Stimulated activated CD8-positive, alpha-beta memory T cell treated with anti-CD3 and anti-CD28 coated beads, Interleukin-7, amount 100 ng/mL, for 1 hour (primary cell): ENCODE results near the gene CNOT4.
"Not testable (repeated sequence)": the region's sequence is repeated elsewhere in the genome, so short reads cannot be mapped to it uniquely, and the experiment has no call there.

Experiments used
- DNase-seq, 2 donors: peaks; one replicate each; pipeline ENCODE4 v3.0.0-alpha.2; 2020; ENCODE audit warnings: low read depth in 2 of 2

Gene CNOT4

GRCh38 chr7:135514856-135515255 lies 5.0 kb upstream of the CNOT4 start:
- DNase-seq: no peak

- no peak for DNase-seq
Measured at GRCh38 chr7:135512135-135512887, 2.4 kb upstream of the CNOT4 start.

- no peak for DNase-seq
Measured at GRCh38 chr7:135510592-135511183, 786 bp upstream of the CNOT4 start.

- DNase-seq: no peak
Measured at GRCh38 chr7:135509589-135509838, 388 bp downstream of the CNOT4 start.

DNA sequence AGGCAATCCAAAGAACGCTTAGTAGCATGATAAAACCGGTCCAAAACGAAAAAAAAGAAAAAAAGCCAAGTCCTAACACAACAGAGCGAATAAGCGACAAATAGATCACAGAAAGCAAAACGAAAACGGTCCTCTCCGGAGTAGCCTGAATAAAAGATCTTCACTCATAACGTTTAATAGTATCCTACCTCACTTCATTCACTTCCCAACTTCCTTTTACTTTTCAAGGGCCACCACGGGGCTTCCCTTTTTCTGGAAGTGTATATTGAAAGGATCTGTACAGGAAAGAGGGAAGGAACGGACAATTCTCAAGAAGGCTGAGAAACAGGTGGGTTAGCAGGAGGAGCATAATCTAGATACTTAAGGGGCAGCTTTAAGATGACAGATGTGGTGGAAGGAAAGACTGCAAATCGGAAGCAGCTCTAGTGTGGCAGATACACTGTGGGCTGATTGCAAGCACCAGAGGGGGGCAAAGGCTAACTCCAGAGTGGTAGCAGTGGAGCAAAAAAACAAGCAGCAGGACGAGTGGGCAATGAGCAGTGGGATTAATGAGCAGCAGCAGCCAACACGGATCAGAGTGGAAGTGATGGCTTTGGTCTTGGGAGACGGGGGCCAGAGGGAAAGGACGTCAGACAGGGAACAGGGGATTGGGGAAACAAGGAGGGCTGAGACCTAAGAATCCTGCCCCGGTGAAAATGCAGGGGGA lies 866 bp downstream of the CNOT4 start:
- DNase-seq: peak in 1 of 2 donors; percentile 2

- DNase-seq: no peak
Measured at GRCh38 chr7:135501402-135501801, 8.5 kb downstream of the CNOT4 start.

- DNase-seq: no peak
Measured at GRCh38 chr7:135499818-135500217, 10.1 kb downstream of the CNOT4 start.

DNA sequence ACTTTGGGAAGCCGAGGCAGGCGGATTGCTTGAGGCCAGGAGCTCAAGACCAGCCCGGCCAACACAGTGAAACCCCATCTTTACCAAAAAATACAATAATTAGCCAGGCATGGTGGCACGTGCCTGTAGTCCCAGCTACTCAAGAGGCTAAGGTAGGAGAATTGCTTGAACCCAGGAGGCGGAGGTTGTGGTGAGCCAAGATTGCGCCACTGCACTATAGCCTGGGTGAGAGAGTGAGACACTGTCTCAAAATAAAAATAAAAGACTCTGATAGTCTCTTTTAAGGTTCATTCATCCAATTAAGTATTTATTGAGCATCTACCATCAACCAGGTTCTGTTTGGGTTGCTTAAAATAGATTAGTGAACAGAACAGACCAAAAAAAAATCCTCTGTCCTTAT lies 12.7 kb downstream of the CNOT4 start:
- not testable (repeated sequence) for DNase-seq

- no peak for DNase-seq
Measured at GRCh38 chr7:135493362-135493761, 16.5 kb downstream of the CNOT4 start.

DNA sequence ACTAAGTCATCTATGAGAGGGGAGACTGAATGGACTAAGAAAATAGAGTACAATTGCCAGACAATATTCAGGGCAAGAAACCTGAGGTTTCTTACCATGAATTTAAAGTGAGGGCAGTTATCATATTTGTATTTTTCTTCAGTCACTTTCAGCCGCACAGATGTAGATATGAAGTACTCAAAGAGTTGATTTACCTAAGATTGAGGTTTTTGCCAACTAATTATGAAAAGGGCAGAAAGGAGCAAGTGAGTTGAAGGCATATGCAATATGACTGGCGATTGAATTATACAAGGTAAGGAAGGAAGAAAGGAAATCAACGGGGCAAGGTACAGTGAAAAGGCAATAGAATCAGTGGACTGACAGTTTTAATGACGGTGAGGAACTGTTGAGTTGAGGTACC lies 17.8 kb downstream of the CNOT4 start:
- DNase-seq: no peak

DNA sequence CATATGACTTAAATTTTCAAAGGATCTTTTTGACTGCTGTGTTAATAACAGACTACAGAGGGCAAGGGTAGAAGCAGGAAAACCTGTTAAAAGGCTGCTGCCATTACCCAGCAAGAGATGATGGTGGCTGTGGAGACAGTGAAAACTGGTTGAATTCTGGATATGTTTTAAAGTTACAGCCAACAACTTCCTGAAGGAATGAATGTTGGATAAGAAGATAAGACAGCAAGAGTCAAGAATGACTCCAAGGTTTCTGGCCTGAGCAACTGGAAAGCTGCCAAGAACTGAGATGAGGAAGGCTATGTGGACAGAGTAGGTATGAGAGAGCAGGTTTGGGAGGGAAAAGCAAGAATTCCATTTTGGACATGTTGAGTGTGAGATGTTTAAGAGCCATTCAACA lies 19.1 kb downstream of the CNOT4 start:
- DNase-seq: no peak

DNA sequence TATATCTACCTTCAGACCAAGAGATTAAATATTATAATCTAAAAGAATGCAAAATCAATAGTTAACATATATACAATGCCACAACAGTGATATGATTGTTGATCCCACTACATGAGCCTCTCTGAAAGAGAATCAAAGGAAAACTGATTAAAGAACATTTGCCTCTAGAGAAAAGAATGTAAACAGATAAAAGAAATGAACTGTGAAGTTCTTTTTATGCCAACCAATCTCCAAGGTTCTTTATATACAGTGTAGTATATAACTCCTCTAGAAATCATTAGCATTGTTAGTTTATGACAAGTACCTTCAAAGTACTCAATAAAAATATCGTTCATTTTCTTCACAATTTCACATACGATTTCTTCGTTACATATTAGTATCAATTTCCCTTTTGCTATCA lies 20.1 kb downstream of the CNOT4 start:
- DNase-seq: no peak

GRCh38 chr7:135486261-135486920 lies 23.5 kb downstream of the CNOT4 start:
- DNase-seq: no peak

DNA sequence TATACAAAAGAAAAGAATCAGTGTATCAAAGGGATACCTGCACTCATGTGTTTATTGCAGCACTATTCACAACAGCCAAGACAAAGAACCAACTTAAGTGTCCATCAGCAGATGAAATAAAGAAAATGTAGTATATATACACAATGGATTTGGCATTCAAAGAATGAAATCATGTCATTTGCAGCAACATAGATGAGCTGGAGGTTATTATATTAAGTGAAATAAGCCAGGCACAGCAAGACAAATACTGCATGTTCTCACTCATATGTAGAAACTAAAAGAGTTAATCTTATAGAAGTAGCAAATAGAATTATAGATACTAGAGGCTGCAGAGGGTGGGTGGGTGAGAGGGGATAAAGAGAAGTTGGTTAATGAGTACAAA lies 28.3 kb downstream of the CNOT4 start:
- DNase-seq: no peak

DNA sequence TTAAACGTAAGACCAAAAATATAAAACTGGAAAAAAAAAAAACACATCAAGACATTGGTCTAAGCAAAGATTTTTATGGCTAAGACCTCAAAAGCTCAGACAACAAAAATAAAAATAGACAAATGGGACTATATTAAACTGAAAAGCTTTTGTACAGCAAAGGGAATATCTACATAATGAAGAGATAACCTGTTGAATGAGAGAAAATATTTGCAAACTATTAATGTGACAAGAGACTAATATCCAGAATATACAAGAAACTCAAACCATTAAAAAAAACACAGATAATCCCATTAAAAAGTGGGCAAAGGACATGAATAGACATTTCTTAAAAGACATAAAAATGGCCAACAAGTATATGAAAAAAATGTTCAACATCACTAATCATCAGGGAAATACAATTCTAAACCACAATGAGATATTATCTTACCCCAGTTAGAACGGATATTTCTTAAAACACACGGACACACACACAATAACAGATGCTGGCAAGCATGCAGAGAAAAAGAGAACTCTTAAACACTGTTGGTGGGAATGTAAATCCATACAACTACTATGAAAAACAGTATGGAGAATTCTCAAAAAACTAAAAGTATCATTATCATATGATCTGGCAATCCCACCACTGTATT lies 28.8 kb downstream of the CNOT4 start:
- no peak for DNase-seq

DNA sequence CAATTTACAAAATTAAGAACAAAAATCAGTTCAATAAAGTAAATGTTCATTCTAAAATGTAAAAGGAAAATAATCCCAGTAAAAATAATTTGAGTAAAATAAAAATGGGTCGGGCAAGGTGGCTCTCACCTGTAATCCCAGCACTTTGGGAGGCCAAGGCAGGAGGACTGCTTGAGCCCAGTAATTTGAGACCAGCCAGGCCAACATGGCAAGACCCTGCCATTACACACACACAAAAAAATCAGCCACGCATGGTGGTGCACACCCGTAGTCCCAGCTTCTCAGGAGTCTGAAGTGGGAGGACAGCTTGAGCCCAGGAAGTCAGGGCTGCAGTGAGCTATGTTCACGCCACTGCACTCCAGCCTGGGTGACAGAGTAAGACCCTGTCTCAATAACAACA lies 34.4 kb downstream of the CNOT4 start:
- DNase-seq: no peak

- DNase-seq: not testable (repeated sequence)
Measured at GRCh38 chr7:135469705-135470104, 40.2 kb downstream of the CNOT4 start.

GRCh38 chr7:135467207-135467711 lies 42.6 kb downstream of the CNOT4 start:
- no peak for DNase-seq

DNA sequence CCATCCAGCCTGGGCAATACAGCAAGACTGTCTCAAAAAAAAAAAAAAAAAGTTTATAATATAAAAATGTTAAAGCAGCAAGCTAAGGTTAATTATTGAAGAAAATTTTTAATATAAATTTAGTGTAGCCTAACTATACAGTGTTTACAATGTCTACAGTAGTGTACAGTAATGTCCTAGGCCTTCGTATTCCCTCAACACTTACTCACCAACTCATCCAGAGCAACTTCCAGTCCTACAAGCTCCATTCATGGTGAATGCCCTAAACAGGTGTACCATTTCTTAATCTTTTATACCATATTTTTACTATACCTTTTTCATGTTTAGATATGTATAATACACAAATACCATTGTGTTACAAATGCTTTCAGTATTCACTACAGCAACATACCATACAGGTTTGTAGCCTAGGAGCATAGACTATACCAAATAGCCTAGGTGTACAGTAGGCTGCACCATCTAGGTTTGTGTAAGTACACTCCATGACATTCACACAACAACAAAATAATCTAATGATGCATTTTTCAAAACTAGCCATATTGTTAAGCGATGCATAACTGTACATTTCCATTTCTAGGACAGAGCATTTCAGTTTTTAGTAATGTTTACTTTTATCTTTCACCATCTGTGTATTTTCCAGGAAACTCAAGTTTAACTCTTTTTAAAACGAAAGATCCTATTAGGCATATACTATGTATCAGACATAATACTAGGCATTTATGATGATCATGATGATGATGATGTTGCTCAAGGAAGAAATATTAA lies 43.3 kb downstream of the CNOT4 start:
- no peak for DNase-seq

GRCh38 chr7:135463908-135464307 lies 46.0 kb downstream of the CNOT4 start:
- no peak for DNase-seq

DNA sequence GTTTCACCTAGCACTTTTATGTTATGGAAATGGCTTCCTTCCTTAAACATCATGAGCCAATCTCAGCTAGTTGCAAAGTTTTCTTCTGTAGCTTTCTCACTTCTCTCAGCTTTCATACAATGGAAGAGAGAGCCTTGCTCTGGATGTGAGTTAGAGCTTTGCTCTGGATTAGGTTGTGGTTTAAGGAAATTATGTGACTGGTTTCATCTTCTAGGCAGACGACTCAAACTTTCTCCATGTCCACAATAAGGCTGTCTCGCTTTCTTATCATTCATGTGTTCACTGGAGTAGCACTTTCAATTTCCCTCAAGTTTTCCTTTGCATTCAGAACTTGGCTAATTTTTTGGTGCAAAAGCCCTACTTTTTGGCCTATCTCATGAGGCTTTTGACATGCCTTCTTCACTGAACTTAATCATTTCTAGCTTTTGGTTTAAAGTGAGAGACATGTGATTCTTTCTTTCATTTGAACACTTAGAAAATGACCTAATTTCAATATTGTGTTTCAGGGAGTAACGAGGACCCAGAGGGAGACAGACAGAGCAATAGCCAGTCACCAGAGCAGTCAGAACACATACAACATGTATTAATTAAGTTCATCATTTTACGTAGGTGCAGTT lies 49.8 kb downstream of the CNOT4 start:
- no peak for DNase-seq
